Left ventricle myocardium inferior (tissue), 1 donor: Measurements from ENCODE around the gene STAU1. TPM values are rescaled to one million over a fixed set of nuclear protein-coding genes. Genes with fewer than 3 reads are reported as not detected.
"Not testable (repeated sequence)": the region's sequence is repeated elsewhere in the genome, so short reads cannot be mapped to it uniquely, and the experiment has no call there.

ENCODE experiments used
- DNase-seq: peaks from one replicate; pipeline ENCODE4 v3.0.0-alpha.2; 2020
- H3K27ac ChIP-seq: fragments of 200-600 bp; replicated peaks from 2 replicates; pipeline ENCODE4 v1.8.0; 2021
- H3K27me3 ChIP-seq: fragments of 200-600 bp; 2 replicates; pipeline ENCODE4 v1.8.0; 2021; ENCODE audit warnings: low read depth
- H3K36me3 ChIP-seq: fragments of 200-600 bp; 2 replicates; pipeline ENCODE4 v1.8.0; 2021
- H3K4me1 ChIP-seq: fragments of 200-600 bp; 2 replicates; pipeline ENCODE4 v1.8.0; 2021
- H3K4me3 ChIP-seq: fragments of 200-600 bp; 2 replicates; pipeline ENCODE4 v1.8.0; 2021; ENCODE audit warnings: mild to moderate bottlenecking, moderate library complexity
- H3K9me3 ChIP-seq: fragments of 200-600 bp; replicated peaks from 2 replicates; pipeline ENCODE4 v1.8.0; 2021
- intact Hi-C: fragments of 100-400 bp; cut with micrococcal nuclease; formaldehyde crosslinking; loops from one replicate; pipeline ENCODE4 v1.11.0; 2022
- total RNA-seq: library from RNA; stranded (reverse); fragmentation: NEBNext Ultra II Directional; extraction: Animal tissue kit (Norgen Biotek cat#: 25700); gene quantifications from one replicate; pipeline ENCODE4 v1.2.1, GENCODE V29; 2021
- TF ChIP-seq, protein P1 (sequence below): fragments of 200-600 bp; IDR thresholded peaks from 2 replicates; pipeline ENCODE4 v1.8.0; 2021; ENCODE audit warnings: antibody characterized with exemption, mild to moderate bottlenecking, borderline replicate concordance
- donor health status: DM: no; HTN: yes; CAD: no; lungs with severe emphysema.

STAU1 gene
- total RNA-seq, 1 donor from 2014 or later, result 63.4 TPM

GRCh38 chr20:49140834-49141233 is 47.3 kb downstream of the STAU1 start:
- Histone ChIP-seq H3K9me3 (no peaks in the 10 kb centered on the region), H3K27ac (no peak overlapping the region), H3K4me3 (no peak overlapping the region), H3K4me1 (no peaks in the 10 kb centered on the region), H3K27me3 (no peaks in the 10 kb centered on the region), H3K36me3 (peaks cover 19% of the 10 kb centered on the region)
- no peak for DNase-seq
- intact Hi-C loops, result no loop called here
- TF ChIP-seq, protein P1, sequence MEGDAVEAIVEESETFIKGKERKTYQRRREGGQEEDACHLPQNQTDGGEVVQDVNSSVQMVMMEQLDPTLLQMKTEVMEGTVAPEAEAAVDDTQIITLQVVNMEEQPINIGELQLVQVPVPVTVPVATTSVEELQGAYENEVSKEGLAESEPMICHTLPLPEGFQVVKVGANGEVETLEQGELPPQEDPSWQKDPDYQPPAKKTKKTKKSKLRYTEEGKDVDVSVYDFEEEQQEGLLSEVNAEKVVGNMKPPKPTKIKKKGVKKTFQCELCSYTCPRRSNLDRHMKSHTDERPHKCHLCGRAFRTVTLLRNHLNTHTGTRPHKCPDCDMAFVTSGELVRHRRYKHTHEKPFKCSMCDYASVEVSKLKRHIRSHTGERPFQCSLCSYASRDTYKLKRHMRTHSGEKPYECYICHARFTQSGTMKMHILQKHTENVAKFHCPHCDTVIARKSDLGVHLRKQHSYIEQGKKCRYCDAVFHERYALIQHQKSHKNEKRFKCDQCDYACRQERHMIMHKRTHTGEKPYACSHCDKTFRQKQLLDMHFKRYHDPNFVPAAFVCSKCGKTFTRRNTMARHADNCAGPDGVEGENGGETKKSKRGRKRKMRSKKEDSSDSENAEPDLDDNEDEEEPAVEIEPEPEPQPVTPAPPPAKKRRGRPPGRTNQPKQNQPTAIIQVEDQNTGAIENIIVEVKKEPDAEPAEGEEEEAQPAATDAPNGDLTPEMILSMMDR, result no peak

DNA sequence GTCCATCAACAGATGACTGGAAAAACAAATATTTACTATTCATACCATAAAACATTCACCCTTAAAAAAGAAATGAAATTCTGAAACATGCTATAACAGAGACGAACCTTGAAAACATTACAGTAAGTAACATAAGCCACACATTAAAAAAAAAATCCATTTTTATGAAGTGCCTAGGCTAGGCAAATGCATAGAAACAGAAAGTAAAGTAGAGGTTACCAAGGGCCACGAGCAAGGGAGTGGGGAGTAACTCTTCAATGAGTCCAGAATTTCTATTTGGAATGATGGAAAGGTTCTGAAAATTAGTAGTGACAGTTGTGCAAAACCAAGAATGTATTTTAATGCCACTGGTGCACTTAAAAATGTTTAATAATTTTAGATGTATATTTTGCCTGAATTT is 47.7 kb downstream of the STAU1 start:
- H3K4me1 ChIP-seq, result no peaks in the 10 kb centered on the region
- no peak for DNase-seq
- no peaks in the 10 kb centered on the region for H3K9me3 ChIP-seq
- H3K27me3 ChIP-seq, result no peaks in the 10 kb centered on the region
- no peak overlapping the region for H3K27ac ChIP-seq
- H3K4me3 ChIP-seq, result no peak overlapping the region
- intact Hi-C loops, result no loop called here
- H3K36me3 ChIP-seq, result peaks cover 23% of the 10 kb centered on the region
- TF ChIP-seq, protein P1, result no peak

DNA sequence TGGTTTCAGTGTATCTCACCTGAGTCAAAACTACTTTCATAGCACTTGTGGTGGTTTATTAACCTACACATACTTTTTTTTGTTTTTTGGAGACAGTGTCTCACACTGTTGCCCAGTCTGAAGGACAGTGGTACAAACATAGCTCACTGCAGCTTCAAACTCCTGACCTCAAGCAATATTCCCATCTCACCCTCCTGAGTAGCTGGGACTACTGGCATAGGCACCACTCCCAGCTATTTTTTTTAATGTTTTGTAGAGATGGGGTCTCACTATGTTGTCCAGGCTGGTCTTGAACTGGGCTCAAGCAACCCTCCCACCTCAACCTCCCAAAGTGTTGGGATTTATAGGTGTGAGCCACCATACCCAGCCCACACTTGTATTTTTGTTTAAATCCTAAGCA is 49.7 kb downstream of the STAU1 start:
- Histone ChIP-seq H3K4me3 (no peak overlapping the region), H3K27ac (no peak overlapping the region), H3K4me1 (peaks cover under 1% of the 10 kb centered on the region), H3K9me3 (no peaks in the 10 kb centered on the region), H3K36me3 (peaks cover 29% of the 10 kb centered on the region), H3K27me3 (no peaks in the 10 kb centered on the region)
- intact Hi-C loops, result loop anchor here (2.0 kb wide), 1 partner anchor 76 kb away; no protein-coding TSS in a partner anchor
- no peak for DNase-seq
- TF ChIP-seq, protein P1, result no peak

DNA sequence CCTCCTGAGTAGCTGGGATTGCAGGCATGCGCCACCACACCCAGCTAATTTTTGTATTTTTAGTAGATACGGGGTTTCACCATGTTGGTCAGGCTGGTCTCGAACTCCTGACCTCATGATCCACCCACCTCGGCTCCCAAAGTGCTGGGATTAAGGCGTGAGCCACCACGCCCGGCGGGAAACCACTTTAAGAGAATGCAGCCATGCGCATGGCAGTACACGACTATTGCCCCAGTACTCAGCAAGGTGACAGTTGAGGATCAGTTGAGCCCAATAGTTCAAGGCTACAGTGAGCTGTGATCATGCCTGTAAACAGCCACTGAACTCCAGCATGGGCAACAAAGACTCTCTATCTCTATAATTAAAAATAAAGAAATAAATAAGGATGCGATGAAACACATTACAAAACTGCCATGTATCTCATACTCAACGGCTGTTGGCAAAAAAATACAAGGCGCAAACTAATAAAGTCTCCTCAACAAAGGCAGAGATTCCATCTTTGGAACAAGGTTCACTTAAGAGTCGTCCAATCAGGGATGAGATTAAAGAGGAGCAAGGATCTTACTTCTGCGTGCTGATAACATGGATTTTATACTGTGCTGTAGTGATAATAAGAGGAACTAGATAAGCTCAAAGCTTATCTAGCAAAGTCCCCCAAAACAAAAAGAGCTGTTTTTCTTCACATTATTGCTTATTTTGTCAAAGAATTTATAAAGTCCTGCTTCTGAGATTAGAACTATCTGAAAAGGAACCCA is 51.1 kb downstream of the STAU1 start:
- H3K4me3 ChIP-seq, result no peak overlapping the region
- TF ChIP-seq, protein P1, result no peak
- DNase-seq, result no peak
- no peaks in the 10 kb centered on the region for H3K9me3 ChIP-seq
- H3K27ac ChIP-seq, result no peak overlapping the region
- no peaks in the 10 kb centered on the region for H3K27me3 ChIP-seq
- intact Hi-C loops, result no loop called here
- peaks cover 6% of the 10 kb centered on the region for H3K4me1 ChIP-seq
- peaks cover 32% of the 10 kb centered on the region for H3K36me3 ChIP-seq

GRCh38 chr20:49134797-49135196 is 53.3 kb downstream of the STAU1 start:
- intact Hi-C loops, H3K4me1 ChIP-seq, H3K4me3 ChIP-seq, H3K27ac ChIP-seq, H3K27me3 ChIP-seq, DNase-seq, H3K9me3 ChIP-seq: not testable (repeated sequence)
- peaks cover 38% of the 10 kb centered on the region for H3K36me3 ChIP-seq

DNA sequence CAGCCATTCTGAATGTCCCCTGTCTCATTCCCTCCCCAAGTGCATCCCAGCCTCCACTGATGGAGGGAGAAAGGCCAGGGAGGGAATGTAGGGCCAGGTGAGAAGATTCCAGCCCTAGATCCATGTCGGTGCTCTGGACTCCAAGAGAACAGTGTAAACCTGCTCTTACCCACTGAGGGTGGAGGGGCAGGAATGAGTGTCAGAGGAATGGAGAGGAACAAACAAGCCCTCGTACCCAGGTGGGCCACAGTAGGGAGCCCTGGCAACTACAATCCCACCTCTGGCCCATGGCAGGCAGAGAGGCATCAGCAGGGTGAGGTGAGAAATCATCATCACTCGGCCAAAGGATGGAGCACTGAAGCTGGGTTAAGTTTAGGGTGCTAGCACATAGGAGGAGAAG is 54.6 kb downstream of the STAU1 start:
- Histone ChIP-seq H3K27ac (no peak overlapping the region), H3K27me3 (no peaks in the 10 kb centered on the region), H3K4me1 (peaks cover 6% of the 10 kb centered on the region), H3K36me3 (peaks cover 32% of the 10 kb centered on the region), H3K4me3 (no peak overlapping the region), H3K9me3 (no peaks in the 10 kb centered on the region)
- TF ChIP-seq, protein P1, result no peak
- DNase-seq, result no peak
- intact Hi-C loops, result loop anchor here (2.0 kb wide), 1 partner anchor 83 kb away; no protein-coding TSS in a partner anchor
